GM12801 (cell line): Measurements from ENCODE around the gene DZIP1.

ENCODE experiments used
- TF ChIP-seq, protein P1 (sequence below): IDR thresholded peaks from one replicate; pipeline ENCODE4 v1.5.1; 2011; ENCODE audit warnings: control low read depth; ENCODE audit not compliant: insufficient read length; ENCODE audit errors: extremely low read depth

The DZIP1 gene

DNA sequence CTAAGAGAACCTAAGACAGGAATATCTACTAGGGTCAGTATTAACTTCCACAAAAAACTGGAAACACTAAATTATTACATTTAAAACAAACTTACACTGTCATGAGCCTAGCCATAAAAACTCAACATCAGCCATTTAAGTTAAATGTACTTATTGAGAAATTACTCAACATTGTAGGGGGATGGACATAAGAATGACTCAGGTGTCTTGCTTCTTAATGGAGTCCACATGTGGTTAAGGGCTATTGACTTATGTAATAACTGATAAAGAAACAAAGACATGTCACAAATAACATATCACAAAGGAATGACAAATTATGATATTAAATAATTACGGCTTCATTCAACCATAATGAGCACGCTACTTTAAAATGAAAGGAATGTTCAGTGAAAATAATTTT lies 55.8 kb downstream of the DZIP1 start:
- TF ChIP-seq, protein P1, sequence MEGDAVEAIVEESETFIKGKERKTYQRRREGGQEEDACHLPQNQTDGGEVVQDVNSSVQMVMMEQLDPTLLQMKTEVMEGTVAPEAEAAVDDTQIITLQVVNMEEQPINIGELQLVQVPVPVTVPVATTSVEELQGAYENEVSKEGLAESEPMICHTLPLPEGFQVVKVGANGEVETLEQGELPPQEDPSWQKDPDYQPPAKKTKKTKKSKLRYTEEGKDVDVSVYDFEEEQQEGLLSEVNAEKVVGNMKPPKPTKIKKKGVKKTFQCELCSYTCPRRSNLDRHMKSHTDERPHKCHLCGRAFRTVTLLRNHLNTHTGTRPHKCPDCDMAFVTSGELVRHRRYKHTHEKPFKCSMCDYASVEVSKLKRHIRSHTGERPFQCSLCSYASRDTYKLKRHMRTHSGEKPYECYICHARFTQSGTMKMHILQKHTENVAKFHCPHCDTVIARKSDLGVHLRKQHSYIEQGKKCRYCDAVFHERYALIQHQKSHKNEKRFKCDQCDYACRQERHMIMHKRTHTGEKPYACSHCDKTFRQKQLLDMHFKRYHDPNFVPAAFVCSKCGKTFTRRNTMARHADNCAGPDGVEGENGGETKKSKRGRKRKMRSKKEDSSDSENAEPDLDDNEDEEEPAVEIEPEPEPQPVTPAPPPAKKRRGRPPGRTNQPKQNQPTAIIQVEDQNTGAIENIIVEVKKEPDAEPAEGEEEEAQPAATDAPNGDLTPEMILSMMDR, result no peak

DNA sequence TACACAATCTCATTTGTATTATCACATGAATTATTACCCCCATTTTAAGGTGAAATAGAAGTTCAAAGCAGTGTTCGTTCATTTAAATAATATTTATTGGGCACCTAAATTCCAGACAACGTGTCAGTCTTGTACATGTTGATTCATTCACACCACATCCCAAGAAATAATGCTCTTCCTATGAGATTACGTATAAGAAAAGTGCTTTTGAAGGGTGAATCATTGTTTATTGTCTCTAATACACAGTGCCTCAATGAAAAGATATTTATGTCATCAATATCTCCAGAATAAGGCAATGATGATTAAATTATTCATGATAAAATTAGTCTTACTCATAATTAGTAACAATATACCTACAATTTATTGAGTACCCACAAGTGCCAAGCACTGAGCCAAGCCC lies 56.4 kb downstream of the DZIP1 start:
- TF ChIP-seq, protein P1, result no peak

DNA sequence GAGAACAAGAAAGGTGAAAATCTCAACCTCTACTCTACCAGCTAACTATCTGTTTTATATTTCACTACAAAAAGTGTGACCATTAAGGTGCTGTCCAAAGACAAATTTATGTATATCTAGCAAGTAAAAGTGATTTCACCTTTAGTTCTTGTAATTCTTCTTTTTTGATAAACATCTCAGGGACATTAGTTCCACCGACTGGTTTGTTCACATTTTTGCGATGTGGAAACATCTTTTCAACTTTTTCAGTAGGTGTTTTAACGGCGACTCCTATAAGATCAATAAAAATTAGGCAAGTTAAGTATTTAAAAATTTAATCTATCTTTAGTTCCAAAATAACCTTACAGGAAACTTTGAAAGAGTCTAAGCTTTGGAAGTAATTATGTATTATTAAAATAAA lies 58.6 kb downstream of the DZIP1 start:
- TF ChIP-seq, protein P1, result no peak

DNA sequence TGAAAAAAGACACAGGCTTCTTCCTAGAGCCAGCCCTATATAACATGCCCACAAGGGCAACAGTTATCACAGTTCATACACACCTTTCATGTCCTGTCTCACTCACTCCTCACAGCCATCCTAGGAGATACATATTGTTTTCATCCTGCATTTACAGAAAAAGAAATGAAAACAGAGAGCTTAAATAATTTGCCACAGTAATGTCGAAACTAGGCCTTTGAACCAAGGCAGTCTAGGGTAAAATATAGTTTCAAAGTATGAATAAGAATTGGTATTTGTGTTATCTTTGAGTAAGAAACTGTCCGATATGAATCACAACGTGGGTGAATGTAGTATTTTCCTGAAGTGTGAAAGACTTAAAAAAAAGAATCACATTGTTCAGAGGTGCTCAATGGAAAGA lies 65.2 kb downstream of the DZIP1 start:
- TF ChIP-seq, protein P1, result no peak

DNA sequence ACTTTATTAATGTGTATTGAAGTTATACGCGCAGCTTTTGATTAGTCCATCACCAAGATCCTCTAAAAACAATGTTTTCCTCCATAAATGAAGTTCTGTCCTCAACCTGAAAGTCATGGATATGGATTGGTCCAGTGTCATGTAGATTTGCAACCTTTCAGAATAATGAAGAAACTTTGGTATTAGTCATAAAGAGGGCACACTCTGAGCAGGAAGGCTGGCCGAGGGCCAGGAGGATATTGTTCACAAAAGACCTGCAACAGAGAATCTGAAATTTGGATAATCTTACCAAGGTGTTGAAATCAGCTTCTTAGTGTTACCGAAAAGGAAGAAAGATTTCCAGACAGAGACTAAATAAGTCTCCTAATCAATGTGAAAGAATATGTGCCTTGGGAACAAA lies 71.3 kb downstream of the DZIP1 start:
- TF ChIP-seq, protein P1, result no peak

DNA sequence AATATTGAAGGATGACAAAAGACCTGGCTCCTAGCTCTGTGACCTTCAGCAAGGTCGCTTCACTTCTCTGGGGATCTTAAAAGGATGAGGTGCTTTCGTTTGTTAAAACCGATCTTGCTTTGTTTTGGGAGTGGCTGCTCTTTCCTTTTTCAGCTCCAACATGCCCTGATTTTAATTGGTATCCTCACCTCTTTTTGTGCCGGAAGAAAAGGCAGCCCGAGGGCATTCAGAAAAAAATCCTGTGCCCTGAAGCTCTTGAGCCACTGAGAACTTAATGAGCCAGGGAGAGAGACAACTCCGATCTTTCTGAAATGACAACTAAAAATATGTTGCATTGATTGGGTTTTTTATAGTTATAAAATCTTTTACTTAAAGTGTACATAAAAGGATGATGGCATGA lies 72.6 kb downstream of the DZIP1 start:
- TF ChIP-seq, protein P1, result no peak

DNA sequence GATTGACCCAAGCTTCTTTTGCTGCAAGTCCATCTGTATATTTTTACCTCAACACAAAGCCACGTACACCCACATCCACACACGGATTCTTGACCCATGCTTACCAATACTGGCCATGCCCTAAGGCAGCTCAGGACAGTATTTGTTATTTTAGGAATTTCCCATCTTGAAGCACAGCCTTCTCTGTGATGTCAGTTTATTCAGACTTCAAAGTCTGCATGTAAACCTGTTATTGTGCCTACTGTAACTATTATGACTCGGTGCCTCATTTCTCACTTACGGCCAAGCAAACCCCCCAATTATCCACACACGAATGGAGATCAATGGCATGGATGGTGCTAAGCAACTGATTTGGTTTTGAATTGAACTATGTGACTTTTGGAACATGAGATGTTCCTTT lies 74.5 kb downstream of the DZIP1 start:
- TF ChIP-seq, protein P1, result no peak

DNA sequence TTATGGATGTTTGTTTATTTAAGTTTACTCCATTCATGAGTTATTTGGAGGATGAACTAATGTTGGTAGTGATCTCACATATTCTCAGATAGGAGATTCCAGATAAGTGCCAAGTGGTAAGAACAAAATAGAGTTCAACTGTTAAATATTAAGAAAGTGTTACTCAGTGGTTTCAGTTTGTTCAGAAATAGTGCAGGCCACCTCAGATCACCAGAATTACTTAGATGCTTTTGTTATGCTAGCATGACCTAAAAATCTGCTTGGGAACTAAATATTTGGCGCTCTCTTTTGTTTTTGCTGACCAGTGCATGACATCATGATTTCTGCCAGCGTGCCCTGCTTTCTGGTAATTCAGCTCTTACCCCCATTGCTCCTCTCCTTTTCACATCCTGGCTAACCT lies 76.4 kb downstream of the DZIP1 start:
- TF ChIP-seq, protein P1, result no peak
